Trophoblast cell (in vitro differentiated cells and primary cell): Measurements from ENCODE around the gene DUSP3.

Source experiments
- DNase-seq, 2 donors: peaks; one replicate each; pipeline ENCODE4 v3.0.0-alpha.2; 2016
- H2AFZ ChIP-seq: 2 replicates; pipeline ENCODE4 v1.6.1; 2013; ENCODE audit warnings: low read length, moderate library complexity, mild to moderate bottlenecking; ENCODE audit not compliant: insufficient read depth, poor library complexity
- H2AK5ac ChIP-seq: 2 replicates; pipeline ENCODE4 v1.6.1; 2013; ENCODE audit warnings: mild to moderate bottlenecking, low read length
- H2BK120ac ChIP-seq: 2 replicates; pipeline ENCODE4 v1.6.1; 2013; ENCODE audit warnings: low read length, mild to moderate bottlenecking, moderate library complexity; ENCODE audit not compliant: insufficient read depth, poor library complexity
- H2BK12ac ChIP-seq: 2 replicates; pipeline ENCODE4 v1.6.1; 2013; ENCODE audit warnings: mild to moderate bottlenecking, low read length, moderate library complexity
- H2BK5ac ChIP-seq: 2 replicates; pipeline ENCODE4 v1.6.1; 2013; ENCODE audit warnings: low read length, low read depth, moderate library complexity, mild to moderate bottlenecking; ENCODE audit not compliant: poor library complexity
- H3K14ac ChIP-seq: 2 replicates; pipeline ENCODE4 v1.6.1; 2013; ENCODE audit warnings: mild to moderate bottlenecking, low read length
- H3K18ac ChIP-seq: 2 replicates; pipeline ENCODE4 v1.6.1; 2013; ENCODE audit warnings: mild to moderate bottlenecking, low read length
- H3K23ac ChIP-seq: 2 replicates; pipeline ENCODE4 v1.6.1; 2013; ENCODE audit warnings: low read length
- H3K27ac ChIP-seq: 2 replicates; pipeline ENCODE4 v1.5.1; 2013; ENCODE audit warnings: low read depth, mild to moderate bottlenecking, inconsistent platforms, low read length, moderate library complexity
- H3K27me3 ChIP-seq: 2 replicates; pipeline ENCODE4 v1.6.1; 2013; ENCODE audit warnings: inconsistent platforms, mild to moderate bottlenecking, low read length, moderate library complexity; ENCODE audit not compliant: insufficient read depth
- H3K36me3 ChIP-seq, 2 experiments: 1 replicate in 1 of 2; 2 replicates in 1 of 2; pipeline ENCODE4 v1.6.1; 2013; ENCODE audit warnings: low read length in 2 of 2, mild to moderate bottlenecking in 2 of 2, moderate library complexity in 1 of 2; ENCODE audit not compliant: insufficient read depth in 2 of 2, control insufficient read depth in 1 of 2
- H3K4ac ChIP-seq: 2 replicates; pipeline ENCODE4 v1.6.1; 2013; ENCODE audit warnings: low read depth, mild to moderate bottlenecking, low read length, moderate library complexity
- H3K4me1 ChIP-seq, 2 experiments: 1 replicate in 1 of 2; 2 replicates in 1 of 2; pipeline ENCODE4 v1.6.1; 2013; ENCODE audit warnings: low read length in 2 of 2, mild to moderate bottlenecking in 2 of 2, moderate library complexity in 1 of 2; ENCODE audit not compliant: insufficient read depth in 2 of 2, control insufficient read depth in 1 of 2
- H3K4me2 ChIP-seq: 2 replicates; pipeline ENCODE4 v1.6.1; 2013; ENCODE audit warnings: inconsistent platforms, mild to moderate bottlenecking, low read length, moderate library complexity
- H3K4me3 ChIP-seq: 2 replicates; pipeline ENCODE4 v1.5.1; 2013; ENCODE audit warnings: mild to moderate bottlenecking, low read depth, low read length, inconsistent platforms
- H3K79me1 ChIP-seq: one replicate; pipeline ENCODE4 v1.6.1; 2013; ENCODE audit warnings: low read length
- H3K79me2 ChIP-seq: 2 replicates; pipeline ENCODE4 v1.6.1; 2013; ENCODE audit warnings: low read length, mild to moderate bottlenecking; ENCODE audit not compliant: control insufficient read depth, insufficient read depth, poor library complexity
- H3K9ac ChIP-seq: 2 replicates; pipeline ENCODE4 v1.6.1; 2013; ENCODE audit warnings: mild to moderate bottlenecking, low read length
- H3K9me3 ChIP-seq: 2 replicates; pipeline ENCODE4 v1.6.1; 2013; ENCODE audit warnings: low read depth, mild to moderate bottlenecking, control low read depth, inconsistent platforms, low read length; ENCODE audit not compliant: insufficient read depth
- H4K12ac ChIP-seq: 2 replicates; pipeline ENCODE4 v1.6.1; 2013; ENCODE audit warnings: low read depth, mild to moderate bottlenecking, low read length, moderate library complexity
- H4K8ac ChIP-seq: 2 replicates; pipeline ENCODE4 v1.6.1; 2013; ENCODE audit warnings: low read depth, mild to moderate bottlenecking, low read length, moderate library complexity
- H4K91ac ChIP-seq: one replicate; pipeline ENCODE4 v1.6.1; 2013; ENCODE audit warnings: low read depth, mild to moderate bottlenecking, low read length, moderate library complexity
- WGBS: extraction: QIAGEN DNeasy Blood & Tissue Kit; methylation state at CpG from one replicate; pipeline ENCODE4 v1.1.7; 2013; ENCODE audit warnings: missing lambda C conversion rate; ENCODE audit not compliant: insufficient read length, insufficient coverage; ENCODE audit errors: extremely low coverage; 5-methylcytosine and 5-hydroxymethylcytosine counted together

The DUSP3 gene

GRCh38 chr17:43737722-43738121 is 41.1 kb downstream of the DUSP3 start:
- Histone ChIP-seq H3K9me3 (peaks cover 2% of the 10 kb centered on the region), H3K23ac (no peak overlapping the region), H4K8ac (no peak overlapping the region), H3K36me3 (no peaks in the 10 kb centered on the region), H3K4me3 (no peak overlapping the region), H3K27ac (no peak overlapping the region), H3K79me2 (no peaks in the 10 kb centered on the region), H2BK12ac (no peak overlapping the region), H3K27me3 (no peaks in the 10 kb centered on the region), H3K79me1 (no peaks in the 10 kb centered on the region), H3K4me2 (no peak overlapping the region), H2AK5ac (no peak overlapping the region), H3K9ac (no peak overlapping the region), H3K4me1 (no peaks in the 10 kb centered on the region), H3K4ac (no peak overlapping the region), H2AFZ (no peak overlapping the region), H3K14ac (no peak overlapping the region), H4K12ac (no peak overlapping the region), H3K18ac (no peak overlapping the region), H2BK120ac (no peak overlapping the region), H2BK5ac (no peak overlapping the region), H4K91ac (no peak overlapping the region)
- no CpG with 5 or more reads among the region's 2 CpGs for WGBS
- no peak for DNase-seq

- no peaks in the 10 kb centered on the region for H3K4me1 ChIP-seq
- H2AFZ ChIP-seq = no peak overlapping the region
- H2BK5ac ChIP-seq = no peak overlapping the region
- H3K79me1 ChIP-seq = no peaks in the 10 kb centered on the region
- no peak overlapping the region for H3K27ac ChIP-seq
- H3K79me2 ChIP-seq = no peaks in the 10 kb centered on the region
- peaks cover under 1% of the 10 kb centered on the region for H3K9me3 ChIP-seq
- H4K91ac ChIP-seq = no peak overlapping the region
- H3K36me3 ChIP-seq = no peaks in the 10 kb centered on the region
- no peak overlapping the region for H3K14ac ChIP-seq
- H3K4me3 ChIP-seq = no peak overlapping the region
- no peaks in the 10 kb centered on the region for H3K27me3 ChIP-seq
- H2AK5ac ChIP-seq = no peak overlapping the region
- DNase-seq = no peak
- no peak overlapping the region for H3K23ac ChIP-seq
- no peak overlapping the region for H3K9ac ChIP-seq
- no peak overlapping the region for H2BK12ac ChIP-seq
- no peak overlapping the region for H3K4me2 ChIP-seq
- no peak overlapping the region for H3K4ac ChIP-seq
- no peak overlapping the region for H2BK120ac ChIP-seq
- H4K12ac ChIP-seq = no peak overlapping the region
- H4K8ac ChIP-seq = no peak overlapping the region
- no CpG with 5 or more reads among the region's 2 CpGs for WGBS
- H3K18ac ChIP-seq = no peak overlapping the region
Measured at GRCh38 chr17:43736389-43736788, 42.4 kb downstream of the DUSP3 start.

GRCh38 chr17:43734376-43734775 is 44.4 kb downstream of the DUSP3 start:
- H3K4me2 ChIP-seq = no peak overlapping the region
- H4K12ac ChIP-seq = no peak overlapping the region
- H3K79me1 ChIP-seq = no peaks in the 10 kb centered on the region
- no peak overlapping the region for H4K8ac ChIP-seq
- no peak overlapping the region for H2BK12ac ChIP-seq
- H2AFZ ChIP-seq = no peak overlapping the region
- H3K79me2 ChIP-seq = no peaks in the 10 kb centered on the region
- H2BK5ac ChIP-seq = no peak overlapping the region
- no peak overlapping the region for H3K4ac ChIP-seq
- no peak overlapping the region for H2AK5ac ChIP-seq
- H3K27ac ChIP-seq = no peak overlapping the region
- no peaks in the 10 kb centered on the region for H3K36me3 ChIP-seq
- H3K9ac ChIP-seq = no peak overlapping the region
- no peak overlapping the region for H3K14ac ChIP-seq
- no CpG with 5 or more reads among the region's 5 CpGs for WGBS
- no peaks in the 10 kb centered on the region for H3K4me1 ChIP-seq
- H3K23ac ChIP-seq = no peak overlapping the region
- H3K4me3 ChIP-seq = no peak overlapping the region
- no peak for DNase-seq
- H2BK120ac ChIP-seq = no peak overlapping the region
- no peaks in the 10 kb centered on the region for H3K9me3 ChIP-seq
- no peak overlapping the region for H3K18ac ChIP-seq
- no peak overlapping the region for H4K91ac ChIP-seq
- H3K27me3 ChIP-seq = no peaks in the 10 kb centered on the region

- Histone ChIP-seq H3K9ac (no peak overlapping the region), H3K4me3 (no peak overlapping the region), H2BK5ac (no peak overlapping the region), H3K79me2 (no peaks in the 10 kb centered on the region), H3K36me3 (no peaks in the 10 kb centered on the region), H2BK120ac (no peak overlapping the region), H3K27me3 (no peaks in the 10 kb centered on the region), H2AFZ (no peak overlapping the region), H3K4me2 (no peak overlapping the region), H4K91ac (no peak overlapping the region), H3K9me3 (no peaks in the 10 kb centered on the region), H3K23ac (no peak overlapping the region), H3K18ac (no peak overlapping the region), H3K4me1 (no peaks in the 10 kb centered on the region), H2AK5ac (no peak overlapping the region), H3K4ac (no peak overlapping the region), H3K14ac (no peak overlapping the region), H4K8ac (no peak overlapping the region), H2BK12ac (no peak overlapping the region), H3K79me1 (no peaks in the 10 kb centered on the region), H4K12ac (no peak overlapping the region), H3K27ac (no peak overlapping the region)
- no peak for DNase-seq
- WGBS = no CpG with 5 or more reads among the region's 1 CpG
Measured at GRCh38 chr17:43733956-43734355, 44.8 kb downstream of the DUSP3 start.
